ENCODE results near the gene TSSC4. TPM values are rescaled to one million over a fixed set of nuclear protein-coding genes. Genes with fewer than 3 reads are reported as not detected.

TSSC4 gene
- total and polyA plus RNA-seq, 9 donors, result 25.2 to 36.7 (median 27.3) TPM

GRCh38 chr11:2398664-2399355 lies 1.7 kb upstream of the TSSC4 start:
- H3K27ac ChIP-seq (ENCODE audit: low read length), result peak overlapping the region; percentile 100
- DNase-seq, result no peak
- H3K4me1 ChIP-seq (ENCODE audit: control insufficient read depth, insufficient read depth, low read length), result peaks cover 30% of the 10 kb centered on the region
- H3K9me3 ChIP-seq (replicated peaks; ENCODE audit: control insufficient read depth, low read depth, low read length), result no peaks in the 10 kb centered on the region
- H3K4me3 ChIP-seq (ENCODE audit: low read length), result no peak overlapping the region
- H3K27me3 ChIP-seq (ENCODE audit: control insufficient read depth, insufficient read depth, low read length), result no peaks in the 10 kb centered on the region
- no CpG with 5 or more reads among the region's 7 CpGs for WGBS (ENCODE audit: insufficient coverage)
- peaks cover 71% of the 10 kb centered on the region for H3K36me3 ChIP-seq (ENCODE audit: control insufficient read depth, insufficient read depth, low read length)

- Histone ChIP-seq H3K4me1 (ENCODE audit: control insufficient read depth, insufficient read depth, low read length) (peaks cover 30% of the 10 kb centered on the region), H3K27ac (ENCODE audit: low read length) (peak overlapping the region; percentile 100), H3K36me3 (ENCODE audit: control insufficient read depth, insufficient read depth, low read length) (peaks cover 69% of the 10 kb centered on the region), H3K4me3 (ENCODE audit: low read length) (peak overlapping the region; percentile 96), H3K27me3 (ENCODE audit: control insufficient read depth, insufficient read depth, low read length) (no peaks in the 10 kb centered on the region), H3K9me3 (replicated peaks; ENCODE audit: control insufficient read depth, low read depth, low read length) (no peaks in the 10 kb centered on the region)
- peak; percentile 57 for DNase-seq
- WGBS (ENCODE audit: insufficient coverage), result 5% methylated on average over 22 of the region's 23 CpGs
These were observed 972 bp upstream of the TSSC4 start for GRCh38 chr11:2399488-2400068.

- peak overlapping the region; percentile 100 for H3K27ac ChIP-seq (ENCODE audit: low read length)
- H3K4me3 ChIP-seq (ENCODE audit: low read length), result peak overlapping the region; percentile 93
- no peak for DNase-seq
- under 1% methylated on average over 45 of the region's 55 CpGs for WGBS (ENCODE audit: insufficient coverage)
- H3K36me3 ChIP-seq (ENCODE audit: control insufficient read depth, insufficient read depth, low read length), result peaks cover 58% of the 10 kb centered on the region
- H3K4me1 ChIP-seq (ENCODE audit: control insufficient read depth, insufficient read depth, low read length), result peaks cover 30% of the 10 kb centered on the region
- no peaks in the 10 kb centered on the region for H3K9me3 ChIP-seq (replicated peaks; ENCODE audit: control insufficient read depth, low read depth, low read length)
- no peaks in the 10 kb centered on the region for H3K27me3 ChIP-seq (ENCODE audit: control insufficient read depth, insufficient read depth, low read length)
These were observed 349 bp downstream of the TSSC4 start for GRCh38 chr11:2400762-2401435.

- 42% methylated on average over 12 of the region's 12 CpGs for WGBS (ENCODE audit: insufficient coverage)
- H3K27ac ChIP-seq (ENCODE audit: low read length), result peak overlapping the region; percentile 100
- peaks cover 52% of the 10 kb centered on the region for H3K36me3 ChIP-seq (ENCODE audit: control insufficient read depth, insufficient read depth, low read length)
These were observed 960 bp downstream of the TSSC4 start for GRCh38 chr11:2401436-2401984.

GRCh38 chr11:2402106-2402505 lies 1.6 kb downstream of the TSSC4 start:
- Histone ChIP-seq H3K27ac (ENCODE audit: low read length) (no peak overlapping the region), H3K36me3 (ENCODE audit: control insufficient read depth, insufficient read depth, low read length) (peaks cover 46% of the 10 kb centered on the region), H3K9me3 (replicated peaks; ENCODE audit: control insufficient read depth, low read depth, low read length) (no peaks in the 10 kb centered on the region), H3K4me3 (ENCODE audit: low read length) (no peak overlapping the region), H3K27me3 (ENCODE audit: control insufficient read depth, insufficient read depth, low read length) (no peaks in the 10 kb centered on the region), H3K4me1 (ENCODE audit: control insufficient read depth, insufficient read depth, low read length) (peaks cover 30% of the 10 kb centered on the region)
- 84% methylated on average over 9 of the region's 13 CpGs for WGBS (ENCODE audit: insufficient coverage)
- DNase-seq, result no peak

More at GRCh38 chr11:2401436-2401984, 960 bp downstream of the TSSC4 start:
- H3K9me3 ChIP-seq (replicated peaks; ENCODE audit: control insufficient read depth, low read depth, low read length), result no peaks in the 10 kb centered on the region
- peaks cover 30% of the 10 kb centered on the region for H3K4me1 ChIP-seq (ENCODE audit: control insufficient read depth, insufficient read depth, low read length)
- H3K4me3 ChIP-seq (ENCODE audit: low read length), result peak overlapping the region; percentile 93
- H3K27me3 ChIP-seq (ENCODE audit: control insufficient read depth, insufficient read depth, low read length), result no peaks in the 10 kb centered on the region
- no peak for DNase-seq

GRCh38 chr11:2402890-2403645 lies 2.5 kb downstream of the TSSC4 start:
- DNase-seq, result no peak
- WGBS (ENCODE audit: insufficient coverage), result 85% methylated on average over 29 of the region's 31 CpGs
- Histone ChIP-seq H3K4me3 (ENCODE audit: low read length) (no peak overlapping the region), H3K36me3 (ENCODE audit: control insufficient read depth, insufficient read depth, low read length) (peaks cover 37% of the 10 kb centered on the region), H3K9me3 (replicated peaks; ENCODE audit: control insufficient read depth, low read depth, low read length) (no peaks in the 10 kb centered on the region), H3K27me3 (ENCODE audit: control insufficient read depth, insufficient read depth, low read length) (no peaks in the 10 kb centered on the region), H3K27ac (ENCODE audit: low read length) (no peak overlapping the region), H3K4me1 (ENCODE audit: control insufficient read depth, insufficient read depth, low read length) (peaks cover 30% of the 10 kb centered on the region)

- 71% methylated on average over 11 of the region's 12 CpGs for WGBS (ENCODE audit: insufficient coverage)
- peaks cover 19% of the 10 kb centered on the region for H3K4me1 ChIP-seq (ENCODE audit: control insufficient read depth, insufficient read depth, low read length)
- no peak overlapping the region for H3K4me3 ChIP-seq (ENCODE audit: low read length)
- H3K27ac ChIP-seq (ENCODE audit: low read length), result no peak overlapping the region
- no peak for DNase-seq
- no peaks in the 10 kb centered on the region for H3K9me3 ChIP-seq (replicated peaks; ENCODE audit: control insufficient read depth, low read depth, low read length)
- peaks cover 28% of the 10 kb centered on the region for H3K36me3 ChIP-seq (ENCODE audit: control insufficient read depth, insufficient read depth, low read length)
- peaks cover 12% of the 10 kb centered on the region for H3K27me3 ChIP-seq (ENCODE audit: control insufficient read depth, insufficient read depth, low read length)
These were observed 4.2 kb downstream of the TSSC4 start for GRCh38 chr11:2404735-2405196.

GRCh38 chr11:2406451-2406850 lies 5.9 kb downstream of the TSSC4 start:
- Histone ChIP-seq H3K36me3 (ENCODE audit: control insufficient read depth, insufficient read depth, low read length) (peaks cover 28% of the 10 kb centered on the region), H3K4me3 (ENCODE audit: low read length) (no peak overlapping the region), H3K27me3 (ENCODE audit: control insufficient read depth, insufficient read depth, low read length) (peaks cover 23% of the 10 kb centered on the region), H3K4me1 (ENCODE audit: control insufficient read depth, insufficient read depth, low read length) (peaks cover 17% of the 10 kb centered on the region), H3K9me3 (replicated peaks; ENCODE audit: control insufficient read depth, low read depth, low read length) (no peaks in the 10 kb centered on the region), H3K27ac (ENCODE audit: low read length) (no peak overlapping the region)
- no peak for DNase-seq
- 87% methylated on average over 14 of the region's 14 CpGs for WGBS (ENCODE audit: insufficient coverage)

GRCh38 chr11:2406878-2407410 lies 6.4 kb downstream of the TSSC4 start:
- peaks cover 12% of the 10 kb centered on the region for H3K4me1 ChIP-seq (ENCODE audit: control insufficient read depth, insufficient read depth, low read length)
- no peak overlapping the region for H3K27ac ChIP-seq (ENCODE audit: low read length)
- no peak for DNase-seq
- H3K27me3 ChIP-seq (ENCODE audit: control insufficient read depth, insufficient read depth, low read length), result peaks cover 23% of the 10 kb centered on the region
- WGBS (ENCODE audit: insufficient coverage), result 86% methylated on average over 24 of the region's 24 CpGs
- H3K9me3 ChIP-seq (replicated peaks; ENCODE audit: control insufficient read depth, low read depth, low read length), result no peaks in the 10 kb centered on the region
- no peak overlapping the region for H3K4me3 ChIP-seq (ENCODE audit: low read length)
- peaks cover 23% of the 10 kb centered on the region for H3K36me3 ChIP-seq (ENCODE audit: control insufficient read depth, insufficient read depth, low read length)
